KOPT-K1 (cell line): ENCODE data around the gene CACNA2D3.

Experiments used
- H3K27ac ChIP-seq: fragments of 200-600 bp; sonication (generic); 2 replicates; pipeline ENCODE4 v1.5.1; 2016; ENCODE audit warnings: antibody characterized with exemption, mild to moderate bottlenecking, low read depth, low read length; ENCODE audit not compliant: poor library complexity, severe bottlenecking
- H3K36me3 ChIP-seq: fragments of 200-600 bp; sonication (generic); 2 replicates; pipeline ENCODE4 v1.5.1; 2017; ENCODE audit warnings: antibody characterized with exemption, mild to moderate bottlenecking, low read length, moderate library complexity; ENCODE audit not compliant: insufficient read depth
- H3K9me3 ChIP-seq: fragments of 200-600 bp; sonication (generic); 2 replicates; pipeline ENCODE4 v1.5.1; 2017; ENCODE audit warnings: antibody characterized with exemption, low read length, mild to moderate bottlenecking; ENCODE audit not compliant: insufficient read depth, poor library complexity, severe bottlenecking

The CACNA2D3 gene

GRCh38 chr3:54731732-54732445, 609.5 kb downstream of the CACNA2D3 start:
- no peaks in the 10 kb centered on the region for H3K36me3 ChIP-seq
- H3K9me3 ChIP-seq = peaks cover 6% of the 10 kb centered on the region
- no peak overlapping the region for H3K27ac ChIP-seq

GRCh38 chr3:54733106-54734006, 611.0 kb downstream of the CACNA2D3 start:
- no peak overlapping the region for H3K27ac ChIP-seq
- peaks cover 6% of the 10 kb centered on the region for H3K9me3 ChIP-seq
- no peaks in the 10 kb centered on the region for H3K36me3 ChIP-seq

GRCh38 chr3:54736459-54736858, 614.1 kb downstream of the CACNA2D3 start:
- H3K36me3 ChIP-seq = no peaks in the 10 kb centered on the region
- no peaks in the 10 kb centered on the region for H3K9me3 ChIP-seq

GRCh38 chr3:54743755-54744154, 621.4 kb downstream of the CACNA2D3 start:
- Histone ChIP-seq H3K9me3 (no peaks in the 10 kb centered on the region), H3K27ac (no peak overlapping the region), H3K36me3 (no peaks in the 10 kb centered on the region)

More at GRCh38 chr3:54736459-54736858, 614.1 kb downstream of the CACNA2D3 start:
- H3K27ac ChIP-seq = no peak overlapping the region

- no peak overlapping the region for H3K27ac ChIP-seq
- H3K36me3 ChIP-seq = no peaks in the 10 kb centered on the region
- no peaks in the 10 kb centered on the region for H3K9me3 ChIP-seq
Observed at GRCh38 chr3:54744291-54744690, 621.9 kb downstream of the CACNA2D3 start.

- H3K9me3 ChIP-seq = no peaks in the 10 kb centered on the region
- no peaks in the 10 kb centered on the region for H3K36me3 ChIP-seq
- H3K27ac ChIP-seq = no peak overlapping the region
Observed at GRCh38 chr3:54745843-54746242, 623.5 kb downstream of the CACNA2D3 start.

- Histone ChIP-seq H3K36me3 (no peaks in the 10 kb centered on the region), H3K9me3 (no peaks in the 10 kb centered on the region), H3K27ac (no peak overlapping the region)
Observed at GRCh38 chr3:54746722-54747121, 624.4 kb downstream of the CACNA2D3 start.

- Histone ChIP-seq H3K9me3 (no peaks in the 10 kb centered on the region), H3K27ac (no peak overlapping the region), H3K36me3 (no peaks in the 10 kb centered on the region)
Observed at GRCh38 chr3:54755756-54756155, 633.4 kb downstream of the CACNA2D3 start.

GRCh38 chr3:54756330-54756731, 634.0 kb downstream of the CACNA2D3 start:
- H3K9me3 ChIP-seq = no peaks in the 10 kb centered on the region
- H3K36me3 ChIP-seq = no peaks in the 10 kb centered on the region
- no peak overlapping the region for H3K27ac ChIP-seq

- H3K36me3 ChIP-seq = no peaks in the 10 kb centered on the region
- H3K27ac ChIP-seq = no peak overlapping the region
- H3K9me3 ChIP-seq = no peaks in the 10 kb centered on the region
Observed at GRCh38 chr3:54758461-54758860, 636.1 kb downstream of the CACNA2D3 start.

- H3K27ac ChIP-seq = no peak overlapping the region
- no peaks in the 10 kb centered on the region for H3K9me3 ChIP-seq
- H3K36me3 ChIP-seq = no peaks in the 10 kb centered on the region
Observed at GRCh38 chr3:54759166-54759565, 636.8 kb downstream of the CACNA2D3 start.

GRCh38 chr3:54760201-54760600, 637.8 kb downstream of the CACNA2D3 start:
- H3K9me3 ChIP-seq = no peaks in the 10 kb centered on the region
- no peaks in the 10 kb centered on the region for H3K36me3 ChIP-seq
- H3K27ac ChIP-seq = no peak overlapping the region

GRCh38 chr3:54761637-54762036, 639.3 kb downstream of the CACNA2D3 start:
- no peaks in the 10 kb centered on the region for H3K9me3 ChIP-seq
- no peaks in the 10 kb centered on the region for H3K36me3 ChIP-seq
- no peak overlapping the region for H3K27ac ChIP-seq

GRCh38 chr3:54764911-54765310, 642.6 kb downstream of the CACNA2D3 start:
- no peaks in the 10 kb centered on the region for H3K36me3 ChIP-seq
- H3K9me3 ChIP-seq = no peaks in the 10 kb centered on the region
- no peak overlapping the region for H3K27ac ChIP-seq

GRCh38 chr3:54771050-54771449, 648.7 kb downstream of the CACNA2D3 start:
- no peaks in the 10 kb centered on the region for H3K36me3 ChIP-seq
- H3K9me3 ChIP-seq = no peaks in the 10 kb centered on the region

More at GRCh38 chr3:54771050-54771449, 648.7 kb downstream of the CACNA2D3 start:
- no peak overlapping the region for H3K27ac ChIP-seq
